Stimulated activated CD8-positive, alpha-beta memory T cell treated with anti-CD3 and anti-CD28 coated beads, Interleukin-7, amount 100 ng/mL, for 24 hours (primary cell): Measurements from ENCODE around the gene OTX2.

Experiments used
- DNase-seq: peaks from one replicate; pipeline ENCODE4 v3.0.0-alpha.2; 2020; ENCODE audit warnings: low read depth

The OTX2 gene

DNA sequence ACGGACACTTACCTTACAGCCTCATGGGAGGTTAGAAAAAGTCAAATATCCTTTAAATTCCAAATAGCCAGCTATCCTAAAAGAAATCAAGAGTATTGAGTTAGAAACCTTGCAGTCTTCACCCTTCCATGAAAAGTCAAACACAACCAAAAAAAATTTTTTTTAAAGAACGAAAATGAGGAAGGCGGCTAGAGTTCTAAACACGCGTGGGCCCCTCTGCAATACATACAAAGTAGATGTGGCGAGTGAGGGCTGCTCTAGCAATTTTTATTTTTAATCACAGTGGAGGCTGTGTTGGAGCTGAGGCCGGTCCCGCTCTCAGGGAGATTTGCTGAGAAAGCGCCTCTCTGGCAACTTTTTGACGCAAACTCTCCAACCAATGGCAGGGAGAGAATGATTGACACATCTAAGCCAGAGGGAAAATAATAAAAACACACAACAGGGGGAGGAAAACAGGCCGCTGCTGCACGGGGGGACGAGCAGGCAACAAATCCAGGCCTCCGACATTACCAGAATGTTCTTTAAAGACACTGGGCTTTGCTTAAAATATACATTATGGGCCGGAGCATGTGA, at the start of gene OTX2:
OTX2 (minus strand) TSS at position 333 of the 573 bp plus-strand sequence. CDS start 5,023 bp downstream, outside the sequence.
- no peak for DNase-seq

DNA sequence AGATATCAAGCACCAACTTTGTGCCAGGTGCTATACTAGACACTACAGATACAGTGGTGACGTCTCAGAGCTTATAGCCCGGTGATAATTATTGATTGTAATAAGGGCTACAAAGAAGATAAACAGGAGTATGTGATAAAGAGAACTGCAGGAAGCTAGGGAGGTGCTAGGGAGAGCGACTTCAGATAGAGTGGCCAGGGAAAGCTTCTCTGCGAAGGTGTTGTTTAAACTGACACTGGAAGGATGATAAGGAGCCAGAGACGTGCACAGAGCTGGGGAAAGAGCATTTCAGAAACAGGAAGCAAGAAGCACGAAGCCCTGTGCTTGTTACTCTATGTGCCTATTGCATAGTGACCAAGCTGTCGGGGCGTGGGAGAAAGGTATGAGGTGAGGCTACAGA, 48.1 kb upstream of the OTX2 start:
- DNase-seq = no peak

DNA sequence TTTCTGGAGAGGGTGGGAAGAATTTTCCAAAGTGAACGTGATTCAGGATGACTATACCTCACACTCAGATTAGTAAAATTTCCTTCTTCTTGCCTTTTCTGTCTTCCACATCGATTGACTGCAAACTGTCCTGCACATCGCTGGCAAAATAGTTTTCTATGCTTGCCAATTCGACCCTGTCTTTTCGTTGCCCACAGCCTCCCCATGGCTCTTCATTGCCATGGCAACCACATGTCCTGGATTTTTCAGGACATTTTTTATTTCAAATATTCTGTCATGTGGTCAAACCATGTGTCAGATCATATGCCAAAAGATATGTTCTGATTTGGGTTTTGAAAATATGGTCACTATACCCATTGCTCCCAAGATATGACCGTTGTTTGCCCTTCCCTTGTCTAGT, 46.9 kb upstream of the OTX2 start:
- DNase-seq = no peak

DNA sequence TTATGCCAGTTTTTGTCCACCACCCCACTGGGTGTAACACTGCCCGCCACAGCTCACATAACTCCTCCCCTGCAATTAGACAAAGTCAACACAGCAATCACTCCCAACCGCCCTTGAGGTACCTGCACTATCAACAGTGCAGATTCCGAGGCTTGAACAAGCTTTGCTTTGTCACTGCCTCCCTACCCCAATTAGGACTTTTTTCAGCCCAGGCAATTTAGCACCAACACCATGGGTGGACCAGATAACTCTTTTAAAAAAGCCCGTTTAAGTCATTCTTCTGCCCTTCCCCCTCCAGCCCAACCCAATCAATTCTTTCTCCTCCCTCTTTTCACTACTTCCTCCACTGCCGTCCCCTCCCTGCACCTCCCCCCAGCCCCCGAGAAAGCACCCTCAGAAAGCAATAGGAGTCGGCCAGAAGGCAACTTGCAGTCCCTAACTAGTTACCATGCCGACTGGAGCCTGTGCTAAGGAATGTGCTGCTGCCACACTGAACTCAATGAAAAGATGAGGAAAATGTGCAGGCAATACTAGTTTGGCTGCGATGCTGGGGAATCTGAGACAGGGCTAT, 45.7 kb upstream of the OTX2 start:
- no peak for DNase-seq

DNA sequence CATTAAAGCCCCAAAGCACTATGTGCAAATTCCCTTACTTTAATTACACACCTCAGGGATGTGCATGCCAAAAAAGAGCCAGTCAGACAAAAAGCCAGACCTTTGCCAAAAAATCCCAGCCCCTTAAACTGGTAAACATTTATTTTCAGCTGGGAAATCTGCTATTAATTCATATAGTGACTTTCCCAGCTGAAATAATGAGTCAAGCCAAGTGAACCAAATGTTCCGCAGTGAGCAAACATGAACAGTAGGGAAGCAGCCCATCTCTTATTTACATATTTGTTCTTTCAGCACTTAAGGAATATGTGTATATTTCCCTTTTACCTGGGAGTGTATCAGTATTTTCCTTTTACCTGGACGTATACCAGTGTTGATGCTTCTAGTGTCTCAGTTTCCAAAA, 44.0 kb upstream of the OTX2 start:
- no peak for DNase-seq

DNA sequence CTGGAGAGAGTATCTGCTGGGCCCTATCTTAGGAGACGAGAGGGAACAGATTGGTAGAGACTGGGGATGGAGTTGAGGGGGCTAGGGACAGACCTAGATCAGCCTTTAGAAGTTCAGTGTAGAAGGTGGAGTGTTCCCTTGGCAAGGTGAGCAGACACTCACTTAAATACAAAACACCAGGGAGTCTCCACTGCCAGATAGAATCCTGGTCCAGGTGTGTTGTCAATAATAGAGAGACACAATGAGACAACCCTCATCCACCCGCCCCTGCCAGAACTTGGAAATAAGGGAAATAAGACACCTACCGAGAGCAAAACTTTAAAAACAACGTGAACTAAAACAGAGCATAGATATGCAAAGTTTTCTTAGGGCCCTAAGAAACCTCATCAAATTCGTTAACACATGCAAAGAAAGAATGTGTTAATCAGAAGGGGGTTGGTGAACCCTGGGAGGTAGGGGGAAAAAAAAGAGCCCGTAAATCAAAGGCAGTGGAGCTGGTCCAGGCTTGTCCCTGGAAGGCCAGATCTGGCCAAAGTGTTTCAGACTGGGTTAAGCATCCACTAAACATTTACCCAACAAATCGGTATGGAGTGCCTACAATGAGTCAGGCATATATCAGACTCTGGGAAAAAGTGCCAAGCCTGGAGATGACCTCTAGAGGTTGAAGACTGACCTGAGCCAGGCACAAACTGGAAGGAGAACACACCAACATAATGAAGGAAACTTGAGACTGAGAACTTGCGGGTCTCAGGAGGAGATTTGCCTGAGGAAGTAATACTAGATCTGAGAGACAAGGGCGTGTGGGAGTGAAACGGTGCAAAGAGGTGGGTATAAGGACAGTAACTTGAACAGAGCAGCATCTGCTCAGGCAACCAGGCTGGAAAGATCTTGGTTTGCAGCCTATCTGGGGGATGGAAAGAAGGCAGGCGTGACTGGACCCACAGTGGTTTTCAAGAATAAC, 37.0 kb upstream of the OTX2 start:
- no peak for DNase-seq

DNA sequence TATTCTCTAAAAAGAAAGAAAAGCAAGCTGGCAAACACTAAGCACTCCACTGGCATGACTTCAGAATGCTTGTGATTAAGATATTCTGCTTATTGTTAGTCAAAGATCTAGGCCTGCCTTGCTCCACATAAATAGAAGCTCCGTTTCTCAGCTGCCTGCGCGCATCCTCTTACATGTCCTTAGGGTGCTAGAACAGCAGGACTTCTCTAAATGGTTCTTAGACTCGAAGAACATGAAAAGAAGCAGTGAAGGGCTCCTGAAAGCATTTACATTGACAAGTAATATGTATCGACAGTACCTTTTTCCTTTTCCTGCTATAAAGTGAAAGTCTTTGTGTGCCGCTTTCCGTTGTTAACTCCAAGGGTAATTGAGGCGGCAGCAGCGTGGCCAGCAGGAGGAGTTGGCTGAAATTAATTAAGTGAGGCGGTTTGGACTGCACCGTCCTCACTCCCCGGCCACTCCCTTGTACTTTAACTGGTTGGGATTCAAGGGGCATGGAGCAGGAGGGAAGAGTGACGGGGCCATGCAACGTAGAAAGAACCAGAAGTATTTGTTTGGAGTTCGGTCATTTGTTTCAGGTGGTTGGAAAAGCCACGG, 34.2 kb upstream of the OTX2 start:
- no peak for DNase-seq

DNA sequence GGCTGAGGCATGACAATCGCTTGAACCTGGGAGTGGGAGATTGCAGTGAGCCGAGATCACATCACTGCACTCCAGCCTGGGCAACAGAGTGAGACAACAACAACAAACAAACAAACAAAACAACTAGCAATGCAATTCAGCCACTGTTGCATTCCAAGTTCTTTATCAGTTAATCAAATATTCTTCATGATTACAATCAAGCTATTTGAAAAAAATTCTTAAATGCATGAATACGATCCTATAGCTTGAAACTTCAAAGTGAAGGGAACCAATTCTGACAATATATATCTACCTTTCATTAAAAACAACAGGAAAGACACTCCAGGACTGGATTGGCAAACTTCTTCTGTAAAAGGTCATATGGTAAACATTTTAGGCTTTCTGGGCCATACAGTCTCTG, 31.3 kb upstream of the OTX2 start:
- DNase-seq = no peak

DNA sequence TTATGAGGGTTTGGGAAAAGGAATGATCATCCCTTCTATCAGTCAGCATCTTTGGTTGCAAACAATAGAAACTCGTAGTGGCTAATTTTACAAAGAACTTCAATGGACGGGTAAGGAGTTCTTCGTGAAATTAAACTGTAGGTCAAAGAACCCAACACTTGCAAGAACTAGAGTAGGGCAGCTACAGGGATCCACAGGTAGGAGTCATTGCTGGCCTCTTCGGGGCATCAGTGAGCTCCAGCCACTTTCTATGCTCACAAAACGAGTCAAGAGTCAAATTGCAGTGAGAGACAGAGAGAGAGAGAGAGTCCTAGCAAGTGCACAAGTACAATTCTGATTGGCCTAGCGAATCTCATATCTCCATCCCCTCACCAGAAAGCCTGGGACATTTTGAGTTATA, 29.9 kb upstream of the OTX2 start:
- DNase-seq = no peak

DNA sequence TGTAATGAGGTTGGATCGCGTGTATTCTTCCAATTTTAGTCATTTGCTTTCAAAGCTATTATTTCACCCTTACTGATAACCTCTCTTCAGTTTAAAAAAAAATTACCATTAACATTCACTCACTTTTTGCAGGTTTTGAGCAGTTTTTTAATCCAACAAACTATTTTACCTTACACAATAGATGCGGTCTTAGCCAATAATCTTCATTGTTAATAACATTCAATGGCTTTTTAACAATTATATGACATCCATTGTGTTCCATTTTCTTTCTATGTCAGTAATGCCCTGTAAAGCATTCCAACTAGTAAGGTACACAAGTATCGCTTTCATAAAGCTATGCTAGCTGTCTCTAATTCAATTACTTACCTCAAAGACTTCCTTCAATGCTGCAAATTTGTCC, 18.9 kb upstream of the OTX2 start:
- no peak for DNase-seq

DNA sequence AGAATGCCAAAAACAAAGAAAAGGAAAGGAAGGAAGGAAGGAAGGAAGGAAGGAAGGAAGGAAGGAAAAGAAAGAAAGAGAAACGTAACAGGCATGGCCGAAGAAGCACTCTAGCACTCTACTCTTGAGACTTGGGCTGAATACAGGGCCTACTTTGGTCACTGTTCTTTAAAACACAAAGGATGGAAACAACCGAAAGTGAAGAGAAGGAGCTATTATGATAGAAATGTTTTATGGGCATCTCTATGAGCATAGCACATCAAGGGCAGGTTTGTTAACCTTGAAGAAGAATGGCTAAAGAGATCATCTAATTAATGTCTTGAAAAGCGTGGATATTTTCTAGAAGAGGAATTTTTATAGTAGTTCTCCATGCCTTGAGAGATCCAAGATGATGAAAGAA, 15.9 kb upstream of the OTX2 start:
- no peak for DNase-seq

DNA sequence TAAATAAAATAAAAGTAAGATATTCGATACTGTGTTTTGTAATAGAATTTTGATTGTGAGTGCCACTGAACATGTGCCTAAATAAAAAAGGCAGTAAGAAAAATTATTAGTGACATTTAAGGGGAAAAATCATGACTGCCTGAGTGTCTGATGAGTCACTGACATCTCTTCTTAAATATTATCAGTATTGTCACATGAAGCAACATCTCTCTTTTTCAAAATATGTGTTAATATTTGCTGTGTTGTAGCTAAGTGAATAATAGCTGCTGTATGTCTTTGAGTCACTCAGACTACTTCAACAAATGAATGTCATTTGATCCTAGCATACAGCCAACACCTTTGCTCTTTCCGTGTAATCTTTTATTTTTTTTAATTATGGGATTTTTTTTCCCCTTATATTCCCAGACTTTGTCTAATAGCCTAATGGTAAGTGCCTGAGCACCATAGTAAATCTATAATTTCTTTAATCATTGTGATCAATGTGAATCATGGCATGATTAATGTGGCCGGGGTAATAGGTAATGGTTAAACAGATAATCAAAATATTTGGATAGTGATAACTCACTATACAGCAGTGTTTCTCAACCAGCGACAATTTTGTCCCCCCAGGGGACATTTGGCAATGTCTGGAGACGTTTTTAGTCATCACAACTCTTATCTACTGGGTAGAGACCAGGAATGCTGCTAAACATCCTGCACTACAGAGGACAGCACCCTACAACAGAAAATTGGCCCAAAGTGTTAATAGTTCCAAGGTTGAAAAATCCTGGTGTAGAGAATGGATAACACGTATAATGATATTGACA, 11.7 kb upstream of the OTX2 start:
- no peak for DNase-seq

DNA sequence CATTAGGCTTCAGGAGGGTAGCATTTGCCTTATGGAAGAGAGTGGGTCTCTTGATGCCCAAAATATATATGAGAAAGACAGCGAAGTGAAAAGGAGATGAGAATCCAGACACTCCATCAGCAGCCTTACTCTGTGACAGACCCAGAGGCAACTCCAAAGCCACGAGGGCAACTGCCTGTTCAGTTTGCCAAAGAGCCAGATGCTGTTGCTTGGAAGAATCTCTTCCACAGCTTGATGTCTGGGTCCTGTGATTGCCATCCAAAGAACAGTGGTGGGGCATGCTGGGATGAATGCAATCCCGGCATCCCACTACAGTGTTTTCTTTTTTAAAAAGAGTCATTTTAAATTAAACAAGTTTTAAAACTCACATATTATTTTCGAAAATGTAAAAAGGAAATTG, 10.9 kb upstream of the OTX2 start:
- DNase-seq = no peak

DNA sequence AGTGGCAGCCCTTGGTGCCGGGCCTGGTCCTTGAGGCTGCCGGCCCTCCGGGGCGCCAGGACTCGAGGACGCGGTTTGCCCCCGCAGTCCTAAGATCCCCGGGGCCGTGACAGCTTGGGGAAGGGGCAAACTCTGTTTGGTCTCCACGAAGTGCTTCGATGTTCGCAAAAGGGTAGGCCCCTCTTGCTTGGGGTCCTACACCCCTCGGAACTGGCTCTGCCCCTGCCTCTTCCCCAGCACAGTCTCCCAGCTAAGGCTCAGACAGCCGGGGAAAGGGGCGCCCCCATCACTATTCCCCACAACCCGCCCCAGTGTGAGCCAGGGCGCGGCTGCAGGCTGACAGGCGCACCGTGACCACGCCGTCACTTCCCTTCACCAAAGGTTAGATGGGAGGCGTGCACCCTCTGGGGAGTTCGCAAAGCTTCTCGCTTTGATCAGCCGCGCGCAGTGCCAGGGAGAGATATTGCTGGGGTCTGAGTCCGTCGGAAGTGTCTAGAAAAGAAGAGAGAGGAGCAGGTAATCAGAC, 7.2 kb upstream of the OTX2 start:
- no peak for DNase-seq

DNA sequence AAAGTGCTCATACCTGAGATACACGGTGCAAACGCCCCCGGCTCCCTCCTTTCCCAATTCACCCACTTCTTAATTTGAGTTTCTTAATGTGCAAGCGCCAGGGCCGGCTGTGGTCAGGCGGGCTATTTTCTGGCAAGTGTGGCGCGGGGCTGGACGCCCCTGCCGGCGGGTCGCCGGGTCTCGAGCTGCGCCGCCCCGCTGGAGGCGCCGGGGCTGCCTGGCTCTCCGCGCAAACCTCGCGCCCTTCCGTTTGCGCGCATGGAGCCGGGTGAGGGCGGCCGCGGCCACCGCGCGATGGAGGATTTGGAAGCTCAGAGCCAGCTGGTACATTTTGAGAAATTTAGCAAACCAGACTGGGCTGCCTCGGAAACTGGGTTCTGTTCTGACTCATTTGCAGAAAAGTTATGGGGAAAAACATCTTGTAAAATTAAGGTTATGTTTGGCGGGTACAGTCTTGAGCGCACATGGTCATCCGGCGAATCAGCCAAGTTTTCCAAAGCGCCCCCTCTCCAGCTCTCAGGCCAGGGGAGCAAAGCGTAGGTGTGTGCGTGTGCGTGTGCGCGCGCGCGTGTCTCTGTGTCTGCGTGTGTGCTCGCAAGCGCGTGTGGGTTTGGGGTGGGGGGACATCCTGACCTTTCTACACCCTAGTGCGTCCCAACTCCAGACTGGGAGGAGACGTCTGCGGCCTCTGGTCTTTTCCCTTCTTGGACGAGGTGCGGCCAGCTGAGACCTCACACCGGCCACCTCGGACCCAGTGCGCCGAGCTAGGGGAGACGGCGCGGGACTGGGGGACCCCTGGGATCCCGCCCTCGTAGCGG, 6.5 kb upstream of the OTX2 start:
- DNase-seq = no peak

DNA sequence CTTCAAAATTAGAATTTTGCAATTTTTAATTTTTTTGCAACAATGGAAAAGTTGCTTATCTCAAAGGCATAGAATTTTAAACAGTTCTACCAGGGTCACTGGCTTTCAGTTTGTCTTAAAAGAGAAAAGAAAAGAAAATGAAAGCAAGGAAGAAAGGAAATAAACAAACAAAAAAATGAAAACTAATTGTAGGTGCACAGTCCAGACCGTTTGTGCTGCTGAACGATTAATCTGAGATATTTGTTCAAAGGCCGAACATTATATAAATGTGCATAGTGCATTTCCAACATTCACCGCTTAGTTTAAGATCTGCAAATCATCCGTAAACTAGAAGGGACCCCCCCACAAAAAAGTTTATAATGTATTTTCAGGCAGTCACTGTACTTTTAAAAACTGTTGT, 5.5 kb upstream of the OTX2 start:
- DNase-seq = no peak

DNA sequence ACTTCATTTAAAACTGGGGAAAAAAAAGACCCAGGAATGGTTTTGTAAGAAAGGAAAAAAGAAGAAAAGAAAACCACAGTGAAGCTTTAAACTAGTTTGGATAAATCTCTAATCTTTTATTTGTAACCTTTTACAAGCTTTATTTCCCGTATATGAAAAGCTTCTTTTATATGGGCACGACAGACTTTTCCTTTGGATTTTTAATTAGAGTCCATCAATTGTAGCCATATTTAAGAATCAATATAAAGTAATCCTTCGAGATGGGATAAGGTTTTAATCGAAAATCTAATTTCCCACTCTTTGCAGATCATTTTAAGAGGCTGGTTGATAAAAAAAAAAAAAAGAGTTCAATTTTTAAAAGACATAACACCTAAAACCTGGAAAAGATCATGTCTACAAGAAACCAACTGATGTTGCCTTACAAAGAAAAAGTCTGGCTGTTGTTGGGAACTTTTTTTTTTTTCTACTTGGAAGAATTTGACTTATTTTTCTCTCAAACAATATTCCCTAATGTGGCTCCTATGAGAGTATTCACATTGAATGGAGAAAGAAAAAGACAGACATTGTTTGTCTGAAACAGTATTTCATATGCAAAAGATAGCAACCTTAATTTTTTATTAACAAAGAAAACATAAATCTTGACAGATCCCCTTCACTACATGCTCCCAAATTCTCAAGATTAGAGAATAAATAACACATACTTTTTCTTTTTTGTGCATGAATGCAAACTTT, 4.9 kb upstream of the OTX2 start:
- no peak for DNase-seq

DNA sequence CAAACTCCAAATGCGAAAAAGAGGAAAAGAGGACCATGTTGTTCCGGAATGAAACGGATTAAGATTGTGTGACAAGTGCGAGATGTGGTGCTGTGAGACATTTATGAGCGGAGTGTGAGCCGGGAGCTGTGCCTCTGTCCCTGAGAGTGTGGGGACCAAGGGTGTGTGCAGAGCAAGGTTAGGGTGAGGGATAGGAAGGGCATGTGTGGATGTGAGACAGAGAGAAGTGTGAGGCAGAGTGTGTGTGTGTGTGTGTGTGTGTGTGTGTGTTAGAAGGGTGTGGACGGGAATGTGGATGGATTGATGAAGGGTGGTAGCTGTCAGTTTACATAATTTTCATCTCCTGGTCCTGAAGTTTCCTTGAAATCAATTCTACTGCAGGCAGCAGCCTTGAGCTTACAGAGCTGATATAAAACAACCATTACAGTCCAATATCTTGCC, 4.3 kb upstream of the OTX2 start:
- no peak for DNase-seq

DNA sequence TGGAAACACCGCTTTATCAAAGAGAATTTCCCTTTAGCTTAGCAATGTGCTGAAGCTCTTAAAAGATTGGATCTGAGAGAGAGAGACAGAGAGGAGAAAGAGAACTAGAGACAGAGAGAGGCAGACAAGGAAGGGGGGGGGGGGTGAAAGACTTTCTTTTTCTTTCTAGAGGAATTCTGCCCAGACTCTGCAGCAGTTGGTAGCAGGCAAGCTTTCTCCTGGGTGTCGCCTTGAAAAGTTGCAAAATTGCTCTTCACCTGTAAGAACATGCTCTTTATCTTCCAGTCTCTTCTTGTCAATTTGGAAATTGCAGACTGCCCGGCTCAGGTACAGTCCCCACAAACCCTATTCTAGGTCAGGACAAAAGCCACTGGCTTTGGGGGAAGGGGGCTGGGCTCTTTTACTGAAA, 2.9 kb upstream of the OTX2 start:
- no peak for DNase-seq
